GM21529 (cell line): ENCODE results near the gene MIA2.

Experiments used
- ATAC-seq: cut with Tn5 transposase; IDR thresholded peaks from one replicate; pipeline ENCODE4 v1.9.1; 2021; ENCODE audit not compliant: unreplicated experiment

MIA2 gene

GRCh38 chr14:39434401-39434800 is 200.7 kb downstream of the MIA2 start:
- ATAC-seq = no peak

- ATAC-seq = no peak
Observed at GRCh38 chr14:39435241-39435640, 201.5 kb downstream of the MIA2 start.
